ENCODE results near the gene AGBL1.

AGBL1 gene

GRCh38 chr15:86735247-86736040 is 655.8 kb downstream of the AGBL1 start:
- no peak for DNase-seq (ENCODE audit: low spot score)

GRCh38 chr15:86741917-86742316 is 662.2 kb downstream of the AGBL1 start:
- no peak for DNase-seq (ENCODE audit: low spot score)

GRCh38 chr15:86743283-86743903 is 663.7 kb downstream of the AGBL1 start:
- no peak for DNase-seq (ENCODE audit: low spot score)

GRCh38 chr15:86744198-86744780 is 664.6 kb downstream of the AGBL1 start:
- no peak for DNase-seq (ENCODE audit: low spot score)

DNA sequence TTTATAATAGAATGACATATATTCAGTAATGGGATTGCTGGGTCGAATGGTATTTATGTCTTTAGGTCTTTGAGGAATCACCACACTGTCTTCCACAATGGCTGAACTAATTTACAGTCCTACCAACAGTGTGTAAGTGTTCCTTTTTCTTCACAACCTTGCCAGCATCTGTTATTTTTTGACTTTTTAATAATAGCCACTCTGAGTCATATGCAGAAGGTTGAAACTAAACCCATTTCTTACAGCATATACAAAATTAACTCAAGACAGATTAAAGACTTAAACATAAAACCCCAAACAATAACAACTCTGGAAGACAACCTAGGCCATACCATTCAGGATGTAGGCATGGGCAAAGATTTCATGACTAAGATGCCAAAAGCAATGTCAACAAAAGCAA is 671.4 kb downstream of the AGBL1 start:
- no peak for DNase-seq (ENCODE audit: low spot score)

GRCh38 chr15:86754846-86755245 is 675.2 kb downstream of the AGBL1 start:
- DNase-seq (ENCODE audit: low spot score), result no peak

DNA sequence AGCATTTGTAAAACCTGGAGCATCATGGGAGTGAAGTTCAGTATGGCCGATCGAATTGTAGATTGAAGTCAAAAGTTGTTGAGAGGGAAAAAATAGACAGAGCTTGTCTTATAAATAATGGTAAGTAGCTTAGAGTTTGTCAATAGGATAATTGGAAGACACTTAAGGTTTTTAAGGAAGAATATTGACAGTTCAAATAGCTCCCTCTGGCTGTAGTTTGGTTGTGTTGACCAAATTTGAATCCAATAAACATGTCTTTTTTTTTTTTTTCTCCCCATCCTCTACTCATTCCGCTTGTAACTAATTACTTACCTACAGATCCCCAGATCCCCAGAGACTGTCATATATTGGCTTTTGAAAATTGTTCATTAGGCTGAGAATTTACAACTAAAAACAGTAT is 677.0 kb downstream of the AGBL1 start:
- DNase-seq (ENCODE audit: low spot score), result no peak

DNA sequence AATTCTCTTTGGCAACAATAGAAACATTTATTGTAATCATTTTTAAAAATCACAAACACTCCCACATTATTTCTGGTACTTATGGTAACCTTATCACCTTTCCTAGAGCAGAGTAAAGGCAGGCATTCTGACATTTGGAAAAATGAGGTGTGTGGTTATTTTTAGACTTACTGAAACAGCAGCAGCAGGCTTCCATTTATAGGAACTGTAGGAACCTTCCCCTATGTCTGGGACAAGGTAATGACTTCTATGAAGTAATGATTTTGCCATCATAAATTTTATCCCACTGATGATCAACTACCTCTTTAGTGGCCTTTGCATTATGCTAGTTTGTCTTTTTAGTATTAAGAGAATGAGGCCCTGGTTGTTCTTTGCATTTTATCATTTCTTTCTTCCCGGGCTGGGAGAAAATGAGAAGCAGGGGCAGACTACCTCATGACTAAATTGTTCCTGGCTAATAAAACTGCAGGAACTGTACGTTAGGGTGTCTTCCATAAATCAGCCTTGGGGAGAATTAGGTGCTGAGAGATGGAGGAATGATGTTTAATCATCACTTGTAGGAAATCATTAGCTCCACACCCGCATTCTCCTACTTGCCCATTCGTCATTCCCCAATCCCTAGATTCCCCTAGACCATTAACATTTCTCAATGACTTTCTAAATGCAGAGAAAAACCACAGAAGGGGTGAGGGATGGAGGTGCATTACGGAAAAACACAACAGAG is 680.3 kb downstream of the AGBL1 start:
- no peak for DNase-seq (ENCODE audit: low spot score)

GRCh38 chr15:86762874-86763273 is 683.2 kb downstream of the AGBL1 start:
- DNase-seq (ENCODE audit: low spot score), result no peak

DNA sequence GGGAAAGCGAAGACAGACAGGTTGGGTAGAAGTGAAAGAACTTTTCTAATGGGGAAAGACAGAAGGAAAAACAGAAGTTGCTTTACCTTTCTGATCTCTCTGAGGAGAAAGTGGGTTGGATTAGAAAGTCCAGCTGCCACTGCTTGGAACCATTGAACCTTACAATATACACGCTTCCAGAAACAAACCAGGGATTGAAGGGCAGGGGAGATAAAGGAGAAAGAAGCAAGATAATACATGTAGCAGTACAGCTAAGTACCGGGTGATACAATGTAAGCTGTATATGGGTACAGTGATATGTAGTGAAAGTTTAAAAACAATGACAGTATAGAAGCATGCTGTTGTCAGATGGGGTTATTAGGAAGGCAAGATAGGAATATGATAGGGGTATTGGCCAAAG is 684.4 kb downstream of the AGBL1 start:
- DNase-seq (ENCODE audit: low spot score), result no peak

GRCh38 chr15:86765281-86765680 is 685.6 kb downstream of the AGBL1 start:
- no peak for DNase-seq (ENCODE audit: low spot score)

GRCh38 chr15:86772369-86773059 is 692.8 kb downstream of the AGBL1 start:
- no peak for DNase-seq (ENCODE audit: low spot score)

DNA sequence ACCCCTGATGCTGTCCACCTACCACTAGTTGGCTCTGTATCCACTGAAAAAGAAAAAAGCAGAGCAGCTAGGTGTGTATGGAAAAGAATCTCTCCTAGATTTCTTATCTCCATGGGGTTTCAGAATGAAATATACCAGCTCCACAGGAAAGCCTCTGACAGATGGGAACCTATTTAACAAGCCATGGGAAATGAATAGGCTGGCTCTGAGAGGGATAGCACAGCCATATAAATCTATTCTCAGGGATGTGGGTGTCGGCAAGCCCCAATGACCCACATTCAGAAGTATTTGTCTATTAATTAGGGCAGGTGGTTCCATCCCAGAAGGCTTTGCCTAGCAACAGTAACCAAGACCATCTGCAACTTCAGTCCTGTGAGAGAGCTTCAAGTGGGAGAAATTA is 694.1 kb downstream of the AGBL1 start:
- no peak for DNase-seq (ENCODE audit: low spot score)

- no peak for DNase-seq (ENCODE audit: low spot score)
These were observed 696.5 kb downstream of the AGBL1 start for GRCh38 chr15:86776145-86776544.

DNA sequence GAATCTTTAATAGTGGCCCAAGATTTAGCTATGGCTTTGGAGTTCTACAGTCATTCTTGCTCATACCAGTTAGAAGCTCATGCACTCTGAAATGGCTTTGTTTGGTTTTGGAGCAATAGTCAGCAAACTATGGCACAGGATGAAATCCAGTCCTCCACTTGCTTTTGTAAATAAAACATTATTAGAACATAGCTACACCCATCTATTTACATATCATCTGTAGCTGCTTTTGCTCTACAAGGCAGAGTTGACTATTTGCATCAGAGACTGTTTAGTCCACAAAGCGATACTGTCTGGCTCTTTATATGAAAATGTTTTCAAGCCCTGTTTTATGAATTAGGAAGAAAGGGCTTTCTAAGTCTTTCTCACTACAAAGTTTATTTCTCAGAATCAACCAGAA is 716.9 kb downstream of the AGBL1 start:
- no peak for DNase-seq (ENCODE audit: low spot score)

DNA sequence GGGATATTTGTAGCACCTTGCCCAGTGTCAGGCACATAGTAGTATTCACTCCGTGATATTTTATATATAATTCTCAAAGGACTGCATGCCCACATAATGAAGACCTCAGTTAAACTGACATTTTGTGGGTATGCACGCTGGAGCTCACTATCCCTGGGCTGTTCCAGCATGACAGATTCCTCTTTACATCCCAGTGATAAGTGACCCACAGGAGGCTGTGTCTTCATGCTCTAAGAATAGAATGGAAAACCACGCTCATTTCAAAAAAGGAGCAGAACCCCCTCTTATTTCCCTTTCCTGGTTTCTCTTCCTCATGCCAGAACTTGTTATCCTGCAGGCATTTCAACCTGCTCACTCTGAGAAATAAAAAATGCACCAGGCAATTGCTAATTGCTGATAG is 717.5 kb downstream of the AGBL1 start:
- DNase-seq (ENCODE audit: low spot score), result no peak

- DNase-seq (ENCODE audit: low spot score), result no peak
These were observed 719.6 kb downstream of the AGBL1 start for GRCh38 chr15:86799226-86799625.

DNA sequence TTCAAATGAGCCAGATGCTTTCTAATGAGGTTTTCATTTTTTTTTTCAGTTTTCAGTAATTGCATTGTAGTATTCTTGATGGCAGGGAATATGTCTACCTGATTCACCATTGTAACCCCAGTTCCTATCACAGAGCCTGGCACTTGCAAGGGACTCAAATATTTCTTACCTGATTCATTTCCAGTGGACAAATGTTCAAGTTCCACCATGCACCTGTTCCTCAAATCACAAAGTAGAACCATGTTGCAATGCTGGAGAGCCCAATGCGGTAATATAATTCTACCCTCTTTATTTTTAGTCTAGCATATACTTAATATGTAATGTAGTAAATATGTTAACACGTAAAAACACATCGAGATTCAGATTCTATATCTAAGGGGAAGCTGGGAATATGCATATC is 722.6 kb downstream of the AGBL1 start:
- no peak for DNase-seq (ENCODE audit: low spot score)

GRCh38 chr15:86804406-86804805 is 724.7 kb downstream of the AGBL1 start:
- DNase-seq (ENCODE audit: low spot score), result no peak

- DNase-seq (ENCODE audit: low spot score), result no peak
These were observed 730.7 kb downstream of the AGBL1 start for GRCh38 chr15:86810329-86810728.

DNA sequence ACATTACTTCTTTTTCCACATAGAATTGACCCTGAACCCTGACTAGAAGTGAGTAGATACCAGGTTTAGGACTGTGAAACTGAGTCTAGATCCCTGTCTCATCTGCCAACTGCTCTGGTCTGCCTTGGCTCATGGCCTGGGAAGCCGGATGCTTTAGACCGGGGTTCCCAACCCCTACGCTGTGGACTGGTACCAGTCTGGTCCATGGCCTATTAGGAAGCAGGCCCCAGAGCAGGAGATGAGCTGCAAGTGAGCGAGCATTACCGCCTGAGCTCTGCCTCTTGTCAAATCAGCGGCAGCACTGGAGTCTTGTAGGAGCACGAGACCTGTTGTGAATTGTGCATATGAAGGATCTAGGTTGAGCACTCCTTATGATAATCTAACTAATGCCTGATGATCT is 734.2 kb downstream of the AGBL1 start:
- DNase-seq (ENCODE audit: low spot score), result no peak

- DNase-seq (ENCODE audit: low spot score), result no peak
These were observed 749.6 kb downstream of the AGBL1 start for GRCh38 chr15:86829245-86829644.

Measured in germinal center (tissue), 1 donor.